Stimulated activated CD4-positive, alpha-beta T cell treated with anti-CD3 and anti-CD28 coated beads, Interleukin-15, amount 100 ng/mL, for 24 hours (primary cell): ENCODE measurements around the gene MORN1.

Experiments used
- DNase-seq: peaks from one replicate; pipeline ENCODE4 v3.0.0-alpha.2; 2020

Gene MORN1

DNA sequence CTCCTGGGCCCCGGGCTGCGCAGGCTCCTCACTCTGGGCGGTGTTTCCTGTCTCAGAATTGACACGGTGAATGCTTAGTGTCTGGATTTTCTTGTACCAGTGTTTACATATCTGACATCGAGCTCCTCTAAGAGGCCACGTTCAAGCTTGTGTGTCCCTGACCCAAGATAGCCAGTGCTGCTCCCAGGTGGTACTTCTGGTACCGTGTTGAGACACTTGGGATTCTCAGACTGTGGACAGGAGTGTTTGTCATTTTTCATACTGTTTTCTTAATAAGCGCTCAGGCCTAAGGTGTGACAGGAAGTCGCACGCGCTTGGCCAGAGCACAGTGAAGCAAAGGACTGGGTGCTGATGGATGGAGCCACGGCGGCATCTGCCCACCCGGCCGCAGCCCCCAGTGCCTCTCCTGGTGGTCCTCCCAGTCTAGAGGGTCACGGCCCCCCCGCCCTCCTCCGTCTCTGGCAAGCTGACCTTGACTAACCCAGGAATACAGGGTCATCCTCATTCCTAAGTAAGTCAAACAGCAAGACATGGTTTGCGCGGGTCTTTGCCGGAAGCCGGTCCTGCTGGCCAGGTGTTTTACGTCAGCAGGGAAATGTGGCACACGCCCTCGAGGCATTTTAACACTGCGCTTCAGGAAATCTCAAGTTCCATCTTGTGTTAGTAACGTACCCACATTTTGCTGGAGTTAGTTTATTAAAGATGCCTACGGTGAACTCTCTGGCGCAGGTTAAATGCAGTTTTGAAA, 13.0 kb upstream of the MORN1 start:
- no peak for DNase-seq

DNA sequence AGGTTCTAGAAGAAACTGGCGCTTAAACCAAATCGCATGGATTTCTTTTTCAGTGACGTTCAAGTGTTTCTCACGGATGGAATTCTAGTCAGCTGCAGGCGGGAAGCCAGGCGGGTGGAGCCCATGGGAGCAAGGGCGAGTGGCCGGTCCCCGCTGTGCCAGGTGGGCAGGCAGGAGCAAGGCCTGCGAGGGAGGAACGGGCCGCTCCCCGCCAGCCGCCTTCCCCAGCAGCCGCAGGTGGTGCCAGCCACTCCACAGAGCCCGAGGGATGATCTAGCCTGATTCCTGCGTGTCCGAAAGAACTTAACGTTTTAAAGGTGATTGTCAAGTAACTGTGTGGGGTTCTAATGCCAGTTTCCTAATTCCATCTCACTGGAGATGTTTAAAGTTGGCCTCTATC, 11.9 kb upstream of the MORN1 start:
- DNase-seq = no peak

DNA sequence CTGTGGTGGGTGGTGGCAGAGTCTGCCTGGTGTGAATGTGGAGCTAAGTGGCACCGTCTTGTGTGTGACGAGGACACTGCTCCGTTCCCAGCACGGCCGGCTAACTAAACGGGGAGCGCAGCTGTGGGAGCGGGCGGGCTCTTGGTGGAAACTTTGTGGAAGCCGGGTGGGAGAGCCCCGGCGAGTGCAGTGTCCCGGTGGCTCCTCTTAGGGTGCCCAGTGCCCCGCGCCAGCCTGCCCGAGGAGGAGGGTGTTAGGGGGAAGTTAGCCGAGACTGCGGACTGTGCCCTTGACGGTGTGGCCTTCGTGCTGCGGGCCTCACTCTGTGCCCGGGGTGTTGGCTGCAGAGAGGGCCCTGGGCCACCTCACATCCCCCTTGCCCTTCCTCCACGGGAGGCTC, 11.1 kb upstream of the MORN1 start:
- DNase-seq = no peak

DNA sequence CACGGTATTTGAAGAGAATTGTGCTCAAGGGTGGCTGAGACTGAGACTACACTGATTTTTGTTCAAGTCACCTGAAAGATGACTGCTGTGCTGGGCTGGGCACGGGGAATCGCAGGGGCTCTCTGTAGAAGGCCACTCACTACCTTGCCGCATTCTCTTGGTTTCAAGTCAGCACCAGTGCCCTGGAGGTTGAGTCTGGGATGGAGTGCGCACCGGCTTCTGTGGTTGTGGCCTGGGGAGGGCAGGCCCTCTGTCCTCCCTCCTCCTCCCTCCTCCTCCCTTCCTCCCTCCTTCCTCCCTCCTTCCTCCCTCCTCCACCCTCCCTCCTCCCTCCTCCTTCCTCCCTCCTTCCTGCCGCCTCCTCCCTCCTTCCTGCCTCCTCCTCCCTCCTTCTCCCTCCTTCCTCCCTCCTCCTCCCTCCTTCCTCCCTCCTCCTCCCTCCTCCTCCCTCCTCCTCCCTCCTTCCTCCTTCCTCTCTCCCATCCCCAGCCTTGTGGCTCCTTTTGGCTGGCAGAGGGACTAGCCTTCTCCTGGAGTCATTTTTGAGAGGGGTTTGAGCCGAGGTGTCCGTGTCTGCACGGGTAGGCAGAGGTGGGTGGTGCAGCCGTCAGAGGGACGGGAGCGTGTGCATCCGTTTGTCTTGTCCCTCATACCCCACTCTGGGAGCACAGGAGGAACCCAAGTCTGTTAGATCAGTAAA, 9.7 kb upstream of the MORN1 start:
- DNase-seq = no peak

DNA sequence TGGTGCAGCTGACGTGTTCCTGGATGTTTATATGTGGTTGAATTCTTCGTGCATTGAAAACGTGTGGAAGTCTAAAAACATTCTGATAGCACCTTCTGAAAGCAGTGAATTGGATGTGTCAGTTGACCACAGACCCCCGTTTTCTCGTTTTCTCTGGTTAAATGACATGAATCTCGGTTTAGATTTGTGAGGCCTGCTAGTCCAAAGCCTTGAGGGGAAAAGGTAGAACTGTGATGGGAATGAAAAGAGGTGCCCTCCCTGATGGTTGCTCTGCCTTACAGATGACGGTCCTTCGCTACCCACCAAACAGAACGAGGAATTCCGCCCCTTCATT, 9.2 kb upstream of the MORN1 start:
- no peak for DNase-seq

DNA sequence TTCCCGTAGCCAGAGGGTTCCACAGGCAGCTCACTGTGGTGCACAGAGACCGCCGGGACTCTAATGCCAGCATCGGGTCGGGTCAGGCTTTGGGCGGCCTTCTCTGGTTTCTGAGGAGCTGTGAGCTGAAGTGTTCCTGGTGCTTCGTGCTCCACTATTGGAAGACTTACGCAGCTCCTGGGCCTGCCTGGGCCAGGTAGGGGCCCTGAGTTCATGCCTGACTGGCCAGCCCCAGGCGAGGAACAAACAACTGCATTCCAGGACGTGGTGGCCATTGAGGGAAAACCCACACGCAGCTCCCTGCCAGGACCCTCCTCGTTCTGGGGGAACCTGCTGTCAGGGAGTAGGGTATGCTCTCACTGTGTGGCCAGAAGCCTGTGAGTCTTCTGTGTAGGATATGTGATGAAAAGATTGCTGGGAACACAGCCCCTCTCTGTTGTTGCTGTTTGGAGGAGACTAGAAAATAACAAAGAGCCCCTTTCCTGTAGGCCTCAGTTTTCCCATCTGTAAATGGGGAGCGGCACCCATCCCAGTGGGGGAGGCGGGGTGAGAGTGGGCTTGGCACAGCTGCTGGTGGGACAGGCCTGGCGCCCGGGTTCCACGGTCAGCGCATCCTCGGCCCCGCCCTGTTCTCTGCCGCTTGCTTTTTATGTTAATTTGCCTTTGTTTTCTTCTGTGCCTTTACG, 8.7 kb upstream of the MORN1 start:
- no peak for DNase-seq

DNA sequence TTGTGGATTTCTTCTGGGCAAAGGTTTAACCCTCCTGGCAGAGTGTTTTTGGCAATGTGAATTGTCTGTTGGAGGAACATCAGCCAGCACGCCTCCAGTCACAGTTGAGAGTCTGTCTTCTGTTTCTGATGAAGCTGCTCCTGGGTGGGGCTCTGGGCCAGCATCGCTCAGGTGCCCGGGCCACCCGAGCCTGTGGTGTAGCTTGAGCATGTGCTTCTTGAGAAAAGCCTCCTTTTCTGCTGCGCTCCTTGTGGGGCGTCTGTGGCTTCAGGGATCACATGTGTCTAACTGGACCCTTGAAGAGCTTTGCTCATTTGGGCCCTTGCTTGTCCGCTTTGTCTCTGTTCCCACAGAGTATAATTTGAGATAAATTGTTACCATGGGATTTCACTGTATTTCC, 7.5 kb upstream of the MORN1 start:
- no peak for DNase-seq

DNA sequence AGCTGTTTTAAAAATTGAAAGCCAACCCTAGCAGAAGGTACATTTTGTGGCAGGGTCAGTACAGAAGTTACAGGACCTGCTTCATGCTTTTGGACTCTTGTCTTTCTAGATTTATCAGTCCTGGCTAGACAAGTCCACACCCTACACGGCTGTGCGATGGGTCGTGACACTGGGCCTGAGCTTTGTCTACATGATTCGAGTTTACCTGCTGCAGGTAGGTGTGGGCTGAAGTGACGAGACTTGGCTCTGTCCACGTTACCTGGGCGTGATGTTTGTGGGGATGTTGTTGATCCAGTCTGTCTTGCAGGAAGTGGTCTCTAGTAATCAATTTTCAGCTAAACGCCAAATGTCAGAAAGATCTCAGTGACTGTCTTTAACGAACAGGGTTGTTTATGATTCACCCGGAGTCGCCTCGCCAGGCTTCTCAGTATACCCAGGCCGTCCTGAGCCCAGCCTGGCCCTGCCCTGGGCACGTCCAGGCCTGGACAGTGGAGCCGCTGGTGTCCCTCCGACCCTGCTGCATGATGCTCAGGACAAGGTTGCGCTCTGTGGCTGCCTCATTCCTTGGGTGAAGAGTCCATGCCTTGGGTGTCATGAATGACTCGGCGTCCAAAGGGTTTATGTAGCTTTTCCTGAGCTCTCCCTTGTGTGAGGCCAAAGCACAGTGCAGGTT, 5.8 kb upstream of the MORN1 start:
- DNase-seq = no peak

DNA sequence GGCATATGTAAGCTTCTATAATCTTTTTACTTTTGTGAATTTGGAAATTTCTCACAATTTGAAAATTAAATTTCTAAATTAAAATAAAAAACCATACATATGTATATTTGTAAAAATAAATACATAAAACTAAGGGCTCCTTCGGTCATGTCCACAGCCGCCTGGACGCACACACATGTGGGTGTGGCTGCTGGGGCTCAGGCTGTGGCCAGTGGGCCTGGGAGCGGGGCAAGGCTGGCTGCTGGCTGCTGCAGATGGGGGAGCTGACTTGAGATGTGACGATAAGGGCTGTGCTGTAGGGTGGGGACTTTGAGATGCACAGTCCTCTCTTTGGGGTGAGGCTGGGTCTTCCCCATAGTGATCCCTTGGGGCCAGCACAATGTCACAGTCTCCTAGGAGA, 5.1 kb upstream of the MORN1 start:
- DNase-seq = no peak

DNA sequence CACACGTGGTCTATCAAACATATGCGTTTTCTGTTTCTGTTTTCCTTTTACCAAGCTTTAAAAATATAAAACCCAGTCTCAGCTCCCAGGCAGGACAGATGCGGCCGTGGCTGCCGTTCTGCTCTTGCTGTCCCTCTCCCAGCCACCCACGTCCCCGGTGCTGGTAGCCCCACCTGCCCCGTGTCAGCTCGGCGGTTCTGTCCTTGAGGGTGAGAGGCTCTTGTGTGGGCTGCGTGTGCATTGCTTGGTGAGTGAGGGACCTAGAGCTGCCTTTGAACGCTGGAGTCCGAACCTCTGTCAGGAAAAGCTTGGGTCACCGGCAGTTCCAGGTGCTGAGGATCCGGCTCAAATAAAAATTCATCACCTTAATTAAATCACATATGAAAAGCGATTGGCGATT, 4.7 kb upstream of the MORN1 start:
- DNase-seq = no peak

DNA sequence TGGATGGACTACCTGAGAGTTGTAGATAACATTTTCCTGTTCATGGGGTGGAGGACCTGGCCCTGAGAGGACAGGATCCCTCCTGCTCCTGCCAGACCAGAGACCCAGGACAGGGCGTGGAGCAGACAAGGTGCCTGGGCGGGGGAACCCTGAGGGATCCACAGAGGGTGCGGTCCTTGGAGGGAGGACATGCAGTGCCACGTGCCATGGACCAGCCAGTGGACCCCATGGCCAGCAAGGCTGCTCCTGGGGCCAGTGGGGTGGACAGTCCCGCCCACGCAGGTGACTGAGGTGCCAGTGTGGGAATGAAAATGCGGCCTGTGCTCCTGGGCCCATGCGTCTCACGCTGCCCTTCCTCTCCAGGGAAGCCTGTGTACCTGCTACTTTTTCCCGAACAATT, 3.9 kb upstream of the MORN1 start:
- no peak for DNase-seq

DNA sequence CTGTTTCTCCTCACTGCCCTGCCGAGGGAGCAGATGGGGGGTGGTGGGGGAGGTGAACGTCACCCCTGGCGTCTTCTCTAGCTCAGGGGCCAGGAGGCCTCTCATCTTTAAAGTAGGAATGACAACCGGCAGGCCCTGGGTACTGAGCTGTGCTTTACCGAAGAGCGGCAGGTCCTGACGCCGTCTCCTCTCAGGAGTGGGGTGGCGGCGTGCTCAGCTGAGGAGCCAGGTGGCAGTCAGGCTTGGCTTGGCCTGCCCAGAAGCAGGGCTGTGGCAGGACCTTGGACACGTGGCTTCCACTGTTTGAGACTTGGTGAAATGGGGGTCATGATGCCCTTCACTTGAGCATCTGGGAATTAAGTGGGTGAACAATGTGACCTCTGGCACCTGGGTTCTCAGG, 3.4 kb upstream of the MORN1 start:
- no peak for DNase-seq

DNA sequence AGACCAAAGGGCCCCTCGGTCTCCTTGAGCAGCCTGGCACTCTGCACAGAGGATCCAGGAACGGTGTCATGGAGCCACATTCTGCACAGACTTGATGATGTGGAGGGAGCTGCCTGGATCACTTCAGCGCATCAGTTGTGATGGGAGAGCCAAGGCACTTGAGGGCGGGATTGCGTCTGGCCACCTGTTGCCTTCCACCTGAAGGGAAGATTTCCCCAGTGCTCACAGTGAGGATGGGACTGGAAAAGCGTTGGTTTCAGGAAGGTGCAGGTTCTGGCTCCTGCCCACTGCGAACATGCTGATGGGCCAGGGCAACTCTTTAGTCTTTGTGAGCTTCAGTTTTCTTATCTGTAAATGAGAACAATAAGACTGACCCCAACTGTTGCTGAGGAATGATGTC, 2.9 kb upstream of the MORN1 start:
- no peak for DNase-seq

DNA sequence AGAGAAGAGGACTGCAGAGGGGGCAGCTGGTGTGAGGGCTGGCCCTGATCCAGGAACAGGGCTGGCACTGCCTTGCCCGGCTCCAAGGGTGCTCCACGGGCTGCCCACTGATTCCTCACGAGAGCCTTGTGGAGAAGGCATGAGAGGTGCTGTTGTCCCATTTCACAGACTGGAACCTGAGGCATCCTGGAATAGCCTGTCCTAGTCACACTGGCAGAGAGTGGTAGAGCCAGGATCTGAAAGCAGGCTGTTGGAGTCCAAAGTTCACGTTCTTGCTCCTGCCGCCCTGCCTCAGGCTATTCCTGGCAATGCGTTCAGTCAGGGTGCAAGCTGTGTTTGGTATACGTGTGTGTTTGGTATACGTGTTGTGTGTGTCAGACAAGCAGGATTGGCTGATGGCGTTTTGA, 2.1 kb upstream of the MORN1 start:
- DNase-seq = no peak

DNA sequence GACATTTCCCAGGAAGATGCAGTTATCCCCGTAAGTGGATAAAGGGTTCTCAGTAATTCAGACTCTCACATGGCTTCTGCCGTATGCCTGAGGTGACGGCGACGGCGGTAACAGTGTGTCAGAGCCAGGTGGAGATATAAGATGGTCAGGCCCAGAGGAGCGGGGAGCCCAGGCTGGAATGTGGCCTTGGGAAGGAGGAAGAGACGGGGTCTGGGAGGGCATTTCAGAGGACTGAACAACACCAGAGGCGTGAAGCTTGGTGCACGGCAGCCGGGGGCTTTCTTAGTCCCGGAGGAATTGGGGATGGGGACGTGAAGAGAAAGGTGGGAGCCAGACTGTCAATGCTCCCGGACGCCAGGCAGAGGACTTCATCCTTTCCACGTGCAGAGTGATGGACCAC, 1.3 kb upstream of the MORN1 start:
- no peak for DNase-seq

DNA sequence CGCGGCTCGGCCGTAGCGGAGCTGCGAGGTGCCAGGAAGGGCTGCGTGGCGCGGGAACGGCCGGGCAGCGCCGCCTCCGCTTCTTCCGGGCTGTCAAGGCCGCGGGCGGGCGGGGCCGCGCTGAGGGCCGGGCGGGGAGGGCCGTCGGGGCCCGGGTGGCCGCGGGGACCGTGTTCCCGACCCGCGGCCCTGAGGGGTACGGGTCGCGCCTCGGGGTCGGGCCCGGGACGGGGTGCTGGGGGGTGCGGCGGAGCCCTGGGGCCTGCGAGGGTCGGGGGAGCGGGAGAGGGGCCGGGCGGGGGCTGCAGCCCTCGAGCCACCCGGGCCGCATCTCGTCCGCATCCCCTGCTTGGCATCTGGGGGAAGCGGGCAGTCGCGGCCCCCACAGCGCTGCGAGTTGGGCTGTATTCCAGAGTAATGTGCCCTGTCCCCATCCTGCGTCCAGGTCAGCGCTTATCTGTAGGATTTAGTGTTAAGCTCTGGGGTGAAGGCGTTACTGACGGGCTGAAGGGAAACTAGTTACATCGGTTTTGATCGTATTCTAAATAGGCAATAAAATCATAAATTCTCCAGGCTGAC, 666 bp upstream of the MORN1 start:
- DNase-seq = no peak

DNA sequence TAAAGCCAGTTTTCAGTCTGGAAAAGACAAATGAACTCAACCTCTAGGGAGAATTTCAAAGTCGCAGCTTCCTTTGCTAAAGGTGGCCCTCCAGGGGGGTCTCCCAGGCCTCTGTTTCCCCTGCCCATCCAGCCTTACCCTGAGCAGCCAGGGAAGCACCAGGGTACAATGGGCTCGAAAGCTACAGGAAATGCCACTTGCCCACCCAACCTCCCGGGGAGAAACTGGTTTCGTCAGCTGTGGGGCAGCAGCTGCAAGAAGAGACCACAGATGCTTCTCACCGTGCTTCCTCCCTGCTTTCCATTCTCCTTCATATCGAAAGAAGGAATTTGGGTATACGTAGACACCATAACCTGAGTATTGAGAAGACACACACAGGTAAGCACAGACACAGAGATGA, 1.7 kb downstream of the MORN1 start:
- no peak for DNase-seq

DNA sequence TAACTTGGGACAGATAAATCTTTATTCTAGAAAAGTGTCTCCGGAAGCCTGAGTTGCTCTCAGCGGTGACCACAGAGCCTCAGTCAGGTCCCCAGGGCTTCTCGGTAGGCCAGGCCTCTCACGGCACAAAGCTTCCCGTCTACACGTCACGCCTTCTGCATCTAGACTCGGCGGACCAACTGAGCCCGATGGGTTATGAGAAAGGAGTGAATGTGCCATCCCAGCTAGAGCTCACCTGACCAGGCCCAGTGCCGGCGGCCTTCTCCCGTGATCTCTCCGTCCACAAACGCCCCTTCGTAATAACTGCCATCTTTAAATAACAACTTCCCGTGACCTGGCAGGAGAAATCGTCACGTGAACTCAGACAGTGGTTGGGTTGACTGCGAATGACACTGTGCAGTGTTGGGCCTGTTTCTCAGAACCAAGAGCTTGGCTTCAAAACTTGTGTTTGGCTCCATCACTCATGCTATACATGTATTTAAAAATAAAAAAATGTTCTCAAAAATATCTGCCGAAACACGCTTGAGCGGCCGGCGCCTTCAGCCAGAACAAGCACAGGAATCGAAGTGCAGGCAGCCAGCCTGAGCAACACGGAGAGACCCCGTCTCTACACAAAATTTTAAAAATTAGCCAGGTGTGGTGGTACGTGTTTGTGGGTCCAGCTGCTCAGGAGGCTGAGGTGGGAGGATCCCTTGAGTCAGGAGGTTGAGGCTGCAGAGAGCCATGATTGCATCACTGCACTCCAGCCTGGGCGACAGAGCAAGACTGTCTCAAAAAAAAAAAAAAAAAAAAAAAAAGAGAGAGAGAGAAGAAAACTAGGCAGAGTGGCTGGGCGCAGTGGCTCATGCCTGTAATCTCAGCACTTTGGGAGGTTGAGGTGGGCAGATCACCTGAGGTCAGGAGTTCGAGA, 3.1 kb downstream of the MORN1 start:
- no peak for DNase-seq

DNA sequence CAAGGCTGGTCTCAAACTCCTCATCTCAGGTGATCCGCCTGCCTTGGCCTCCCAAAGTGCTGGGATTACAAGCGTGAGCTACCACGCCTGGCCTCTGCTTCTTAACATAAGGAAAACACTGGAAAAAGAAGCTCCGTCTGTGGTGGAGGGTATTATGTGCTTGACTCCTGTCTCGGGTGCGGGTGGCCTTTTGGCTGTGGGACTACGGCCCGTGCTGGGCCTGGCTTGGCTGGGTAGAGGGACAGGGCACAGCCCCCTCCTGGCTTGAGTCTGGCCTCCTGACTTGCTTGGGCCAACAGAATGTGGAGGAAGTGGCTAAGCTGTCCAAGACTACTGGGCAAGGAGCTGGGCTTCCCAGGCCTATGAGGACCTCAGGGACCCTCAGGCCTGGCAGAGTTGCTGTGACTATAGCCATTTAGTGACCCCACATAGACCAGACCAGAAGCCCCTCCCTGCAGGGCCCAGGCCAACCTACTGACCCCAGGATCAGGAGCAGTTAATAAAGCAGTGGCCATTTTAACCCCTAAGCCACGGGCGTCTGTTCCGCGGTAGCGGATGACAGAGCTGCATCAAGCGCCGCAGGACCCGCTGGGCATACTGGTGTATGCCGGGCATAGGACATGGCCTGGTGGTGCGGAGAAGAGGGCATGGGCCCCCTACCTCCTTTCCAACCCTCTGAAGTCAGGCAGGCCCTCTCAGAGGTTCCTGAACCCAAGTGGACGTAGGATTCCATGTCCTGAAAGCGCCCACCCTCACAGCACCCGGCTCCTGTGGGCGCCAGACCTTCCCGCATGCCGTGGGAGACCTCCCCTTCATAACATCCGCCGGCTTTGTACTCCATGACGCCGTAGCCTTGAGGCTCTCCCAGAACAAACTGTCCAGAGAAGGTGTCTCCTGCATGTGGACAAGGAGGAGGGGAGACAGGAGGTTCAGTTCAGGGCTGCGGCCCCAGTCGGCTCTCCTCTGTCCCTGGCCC, 4.4 kb downstream of the MORN1 start:
- DNase-seq = no peak

DNA sequence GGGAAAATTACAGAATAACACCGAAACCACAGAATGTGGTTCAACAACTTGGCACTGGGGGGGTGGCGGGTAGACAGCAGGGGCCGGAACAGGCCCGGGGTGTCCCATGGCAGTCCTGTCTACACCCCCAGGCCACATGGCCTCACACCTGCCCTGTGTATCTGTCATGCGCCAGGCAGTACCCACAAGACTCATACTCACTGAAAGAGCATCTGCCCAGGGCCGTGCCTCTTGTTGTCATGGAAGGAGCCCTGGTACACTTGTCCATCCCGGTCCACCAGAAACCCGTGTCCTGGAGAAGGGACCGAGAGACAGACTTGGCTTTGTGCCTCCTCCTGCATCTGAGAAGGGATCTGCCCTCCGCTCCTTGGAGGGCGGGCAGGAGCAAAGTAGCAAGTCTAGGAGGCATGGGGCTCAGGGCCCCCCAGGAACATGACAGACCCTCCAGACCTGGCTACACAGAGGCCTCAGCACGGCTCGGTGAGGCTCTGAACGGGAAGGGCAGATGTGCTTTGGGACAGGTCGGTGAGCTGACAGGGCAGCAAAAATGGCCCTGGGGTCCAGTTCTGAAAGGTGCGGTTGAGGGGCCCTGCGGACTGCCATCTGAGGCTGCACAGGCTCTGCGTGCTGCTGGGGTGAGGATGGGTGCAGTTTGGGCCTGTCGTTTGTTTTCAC, 5.6 kb downstream of the MORN1 start:
- DNase-seq = no peak
